Measurements from ENCODE around the gene CMTM3.
"Not testable (repeated sequence)": the region's sequence is repeated elsewhere in the genome, so short reads cannot be mapped to it uniquely, and the experiment has no call there.

Gene CMTM3

GRCh38 chr16:66608241-66609138 lies 4.0 kb downstream of the CMTM3 start:
- Mint-ChIP-seq H3K36me3 (ENCODE audit: insufficient read depth) (peaks cover 62% of the 10 kb centered on the region), H3K27ac (peak overlapping the region; percentile 19 to 75), H3K4me1 (ENCODE audit: low read depth in 2 of 2) (peaks cover 28 to 37% of the 10 kb centered on the region in 2 donors), H3K4me3 (peak overlapping the region; percentile 48 to 56), H3K27me3 (no peaks in the 10 kb centered on the region), H3K9me3 (no peaks in the 10 kb centered on the region)
- ATAC-seq (replicated peaks), result peak; percentile 30
- DNase-seq, result peak; percentile 77 to 79 (median 78)

- ATAC-seq (replicated peaks), result no peak
- H3K9me3 Mint-ChIP-seq, result no peaks in the 10 kb centered on the region
Measured at GRCh38 chr16:66609139-66609510, 4.6 kb downstream of the CMTM3 start.

GRCh38 chr16:66610111-66610820 lies 5.8 kb downstream of the CMTM3 start:
- ATAC-seq (replicated peaks), result no peak
- peak overlapping the region; percentile 41 to 44 for H3K27ac Mint-ChIP-seq
- DNase-seq, result no peak
- H3K4me3 Mint-ChIP-seq, result no peak overlapping the region
- H3K27me3 Mint-ChIP-seq, result no peaks in the 10 kb centered on the region
- peaks cover 23 to 26% of the 10 kb centered on the region in 2 donors for H3K4me1 Mint-ChIP-seq (ENCODE audit: low read depth in 2 of 2)
- H3K9me3 Mint-ChIP-seq, result no peaks in the 10 kb centered on the region
- peaks cover 62% of the 10 kb centered on the region for H3K36me3 Mint-ChIP-seq (ENCODE audit: insufficient read depth)

More at GRCh38 chr16:66609139-66609510, 4.6 kb downstream of the CMTM3 start:
- Mint-ChIP-seq H3K36me3 (ENCODE audit: insufficient read depth) (peaks cover 58% of the 10 kb centered on the region), H3K4me3 (no peak overlapping the region), H3K27me3 (no peaks in the 10 kb centered on the region), H3K4me1 (ENCODE audit: low read depth in 2 of 2) (peaks cover 23 to 30% of the 10 kb centered on the region in 2 donors), H3K27ac (no peak overlapping the region)
- DNase-seq, result no peak

- H3K27me3 Mint-ChIP-seq; H3K27ac Mint-ChIP-seq; DNase-seq; H3K4me3 Mint-ChIP-seq; H3K9me3 Mint-ChIP-seq; ATAC-seq (replicated peaks): not testable (repeated sequence)
- Mint-ChIP-seq H3K4me1 (ENCODE audit: low read depth in 2 of 2) (peaks cover 12 to 15% of the 10 kb centered on the region in 2 donors), H3K36me3 (ENCODE audit: insufficient read depth) (peaks cover 63% of the 10 kb centered on the region)
Measured at GRCh38 chr16:66611911-66612310, 7.4 kb downstream of the CMTM3 start.

GRCh38 chr16:66612422-66612821 lies 7.9 kb downstream of the CMTM3 start:
- peaks cover 8 to 10% of the 10 kb centered on the region in 2 donors for H3K4me1 Mint-ChIP-seq (ENCODE audit: low read depth in 2 of 2)
- H3K27ac Mint-ChIP-seq, result no peak overlapping the region
- H3K27me3 Mint-ChIP-seq, result no peaks in the 10 kb centered on the region
- H3K9me3 Mint-ChIP-seq, result no peaks in the 10 kb centered on the region
- DNase-seq (no peak), ATAC-seq (replicated peaks) (no peak)
- peaks cover 63% of the 10 kb centered on the region for H3K36me3 Mint-ChIP-seq (ENCODE audit: insufficient read depth)
- no peak overlapping the region for H3K4me3 Mint-ChIP-seq

GRCh38 chr16:66614161-66614802 lies 9.8 kb downstream of the CMTM3 start:
- Mint-ChIP-seq H3K4me3 (no peak overlapping the region), H3K27me3 (no peaks in the 10 kb centered on the region), H3K36me3 (ENCODE audit: insufficient read depth) (peaks cover 55% of the 10 kb centered on the region), H3K4me1 (ENCODE audit: low read depth in 2 of 2) (no peaks in the 10 kb centered on the region), H3K27ac (no peak overlapping the region), H3K9me3 (no peaks in the 10 kb centered on the region)
- ATAC-seq (replicated peaks) (no peak), DNase-seq (no peak)

GRCh38 chr16:66616169-66616568 lies 11.7 kb downstream of the CMTM3 start:
- no peak for ATAC-seq (replicated peaks)
- Mint-ChIP-seq H3K9me3 (no peaks in the 10 kb centered on the region), H3K27me3 (no peaks in the 10 kb centered on the region), H3K36me3 (ENCODE audit: insufficient read depth) (peaks cover 39% of the 10 kb centered on the region), H3K4me3 (no peak overlapping the region), H3K4me1 (ENCODE audit: low read depth in 2 of 2) (no peaks in the 10 kb centered on the region), H3K27ac (no peak overlapping the region)
- DNase-seq, result no peak

GRCh38 chr16:66616592-66616991 lies 12.1 kb downstream of the CMTM3 start:
- Mint-ChIP-seq H3K27me3 (no peaks in the 10 kb centered on the region), H3K4me1 (ENCODE audit: low read depth in 2 of 2) (no peaks in the 10 kb centered on the region), H3K27ac (peak overlapping the region in 1 of 2 donors; percentile 64), H3K9me3 (no peaks in the 10 kb centered on the region), H3K4me3 (no peak overlapping the region), H3K36me3 (ENCODE audit: insufficient read depth) (peaks cover 35% of the 10 kb centered on the region)
- ATAC-seq (replicated peaks) (no peak), DNase-seq (no peak)

GRCh38 chr16:66617010-66617434 lies 12.5 kb downstream of the CMTM3 start:
- Mint-ChIP-seq H3K9me3 (no peaks in the 10 kb centered on the region), H3K4me3 (no peak overlapping the region), H3K36me3 (ENCODE audit: insufficient read depth) (peaks cover 30% of the 10 kb centered on the region), H3K4me1 (ENCODE audit: low read depth in 2 of 2) (no peaks in the 10 kb centered on the region), H3K27ac (peak overlapping the region in 1 of 2 donors; percentile 64), H3K27me3 (no peaks in the 10 kb centered on the region)
- ATAC-seq (replicated peaks) (no peak), DNase-seq (no peak)

GRCh38 chr16:66617728-66618127 lies 13.2 kb downstream of the CMTM3 start:
- no peaks in the 10 kb centered on the region for H3K27me3 Mint-ChIP-seq
- peaks cover 23% of the 10 kb centered on the region for H3K36me3 Mint-ChIP-seq (ENCODE audit: insufficient read depth)
- peak overlapping the region; percentile 44 to 64 for H3K27ac Mint-ChIP-seq
- ATAC-seq (replicated peaks), result no peak
- no peaks in the 10 kb centered on the region for H3K9me3 Mint-ChIP-seq
- H3K4me3 Mint-ChIP-seq, result no peak overlapping the region
- DNase-seq, result no peak
- no peaks in the 10 kb centered on the region for H3K4me1 Mint-ChIP-seq (ENCODE audit: low read depth in 2 of 2)

- Mint-ChIP-seq H3K36me3 (ENCODE audit: insufficient read depth) (peaks cover 15% of the 10 kb centered on the region), H3K27ac (no peak overlapping the region), H3K9me3 (no peaks in the 10 kb centered on the region), H3K4me3 (no peak overlapping the region), H3K27me3 (no peaks in the 10 kb centered on the region), H3K4me1 (ENCODE audit: low read depth in 2 of 2) (no peaks in the 10 kb centered on the region)
- DNase-seq (no peak), ATAC-seq (replicated peaks) (no peak)
Measured at GRCh38 chr16:66618588-66619375, 14.3 kb downstream of the CMTM3 start.

GRCh38 chr16:66619534-66620428 lies 15.3 kb downstream of the CMTM3 start:
- H3K4me1 Mint-ChIP-seq (ENCODE audit: low read depth in 2 of 2), result no peaks in the 10 kb centered on the region
- peaks cover 7% of the 10 kb centered on the region for H3K36me3 Mint-ChIP-seq (ENCODE audit: insufficient read depth)
- H3K9me3 Mint-ChIP-seq, result no peaks in the 10 kb centered on the region
- ATAC-seq (replicated peaks), result no peak
- no peak overlapping the region for H3K4me3 Mint-ChIP-seq
- no peak overlapping the region for H3K27ac Mint-ChIP-seq
- no peaks in the 10 kb centered on the region for H3K27me3 Mint-ChIP-seq
- no peak for DNase-seq
